ENCODE data around the gene HUNK. TPM values are rescaled to one million over a fixed set of nuclear protein-coding genes. Genes with fewer than 3 reads are reported as not detected.
"Not testable (repeated sequence)": the region's sequence is repeated elsewhere in the genome, so short reads cannot be mapped to it uniquely, and the experiment has no call there.

The HUNK gene
- polyA plus RNA-seq, 1 donor = 9.1 TPM

DNA sequence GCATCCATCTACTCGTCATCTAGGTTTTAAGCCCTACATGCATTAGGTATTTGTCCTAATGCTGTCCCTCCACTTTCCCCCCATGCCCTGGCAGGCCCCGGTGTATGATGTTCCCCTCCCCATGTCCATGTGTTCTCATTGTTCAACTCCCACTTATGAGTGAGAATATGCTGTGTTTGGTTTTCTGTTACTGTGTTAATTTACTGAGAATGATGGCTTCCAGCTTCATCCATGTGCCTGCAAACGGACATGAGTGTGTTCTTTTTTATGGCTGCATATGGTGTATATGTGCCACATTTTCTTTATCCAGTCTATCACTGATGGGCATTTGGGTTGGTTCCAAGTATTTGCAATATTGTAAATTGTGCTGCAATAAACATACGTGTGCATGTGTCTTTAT, 165.9 kb downstream of the HUNK start:
- H3K4me3 ChIP-seq (ENCODE audit: low read length); DNase-seq; H3K27me3 ChIP-seq (ENCODE audit: control insufficient read depth, insufficient read depth, low read length); H3K9me3 ChIP-seq (ENCODE audit: control insufficient read depth, low read depth, low read length); H3K27ac ChIP-seq (ENCODE audit: low read length); H3K4me1 ChIP-seq (ENCODE audit: control insufficient read depth, insufficient read depth, low read length); H3K36me3 ChIP-seq (ENCODE audit: control insufficient read depth, insufficient read depth, low read length): not testable (repeated sequence)
- no CpG with 5 or more reads among the region's 4 CpGs for WGBS (ENCODE audit: insufficient coverage, low lambda C conversion rate)

- H3K4me1 ChIP-seq (ENCODE audit: control insufficient read depth, insufficient read depth, low read length) = no peaks in the 10 kb centered on the region
- H3K27me3 ChIP-seq (ENCODE audit: control insufficient read depth, insufficient read depth, low read length) = no peaks in the 10 kb centered on the region
- no peak overlapping the region for H3K27ac ChIP-seq (ENCODE audit: low read length)
- no peak overlapping the region for H3K4me3 ChIP-seq (ENCODE audit: low read length)
- no peaks in the 10 kb centered on the region for H3K36me3 ChIP-seq (ENCODE audit: control insufficient read depth, insufficient read depth, low read length)
- 98% methylated on average over 5 of the region's 10 CpGs for WGBS (ENCODE audit: insufficient coverage, low lambda C conversion rate)
- H3K9me3 ChIP-seq (ENCODE audit: control insufficient read depth, low read depth, low read length) = no peaks in the 10 kb centered on the region
- DNase-seq = no peak
Observed at GRCh38 chr21:32043458-32043857, 170.6 kb downstream of the HUNK start.

GRCh38 chr21:32044205-32045180, 171.7 kb downstream of the HUNK start:
- WGBS (ENCODE audit: insufficient coverage, low lambda C conversion rate) = 100% methylated on average over 1 of the region's 25 CpGs
- H3K36me3 ChIP-seq (ENCODE audit: control insufficient read depth, insufficient read depth, low read length) = no peaks in the 10 kb centered on the region
- H3K4me3 ChIP-seq (ENCODE audit: low read length) = no peak overlapping the region
- H3K27me3 ChIP-seq (ENCODE audit: control insufficient read depth, insufficient read depth, low read length) = no peaks in the 10 kb centered on the region
- DNase-seq = no peak
- no peaks in the 10 kb centered on the region for H3K9me3 ChIP-seq (ENCODE audit: control insufficient read depth, low read depth, low read length)
- H3K27ac ChIP-seq (ENCODE audit: low read length) = no peak overlapping the region
- no peaks in the 10 kb centered on the region for H3K4me1 ChIP-seq (ENCODE audit: control insufficient read depth, insufficient read depth, low read length)

DNA sequence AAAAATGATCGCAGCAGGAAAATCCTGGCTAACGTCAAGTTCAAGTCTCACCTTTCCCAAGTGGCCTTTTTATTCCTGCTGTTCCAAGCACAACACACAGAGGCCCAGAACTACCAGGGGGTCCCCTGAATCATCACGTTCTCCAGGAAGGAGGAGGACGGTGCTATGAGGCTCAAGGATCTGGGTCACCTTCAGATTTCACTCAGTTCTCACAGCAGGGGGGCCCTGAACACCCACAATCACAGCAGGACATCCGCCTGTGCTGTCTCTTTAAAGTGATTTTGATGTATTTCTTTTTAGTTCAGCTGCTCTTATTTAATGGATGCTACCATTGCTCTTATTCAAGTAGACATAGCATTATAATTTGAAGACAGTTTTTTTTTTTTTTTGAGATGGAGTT, 173.4 kb downstream of the HUNK start:
- 100% methylated on average over 1 of the region's 5 CpGs for WGBS (ENCODE audit: insufficient coverage, low lambda C conversion rate)
- no peak for DNase-seq
- no peaks in the 10 kb centered on the region for H3K27me3 ChIP-seq (ENCODE audit: control insufficient read depth, insufficient read depth, low read length)
- H3K27ac ChIP-seq (ENCODE audit: low read length) = no peak overlapping the region
- no peaks in the 10 kb centered on the region for H3K9me3 ChIP-seq (ENCODE audit: control insufficient read depth, low read depth, low read length)
- H3K36me3 ChIP-seq (ENCODE audit: control insufficient read depth, insufficient read depth, low read length) = no peaks in the 10 kb centered on the region
- H3K4me3 ChIP-seq (ENCODE audit: low read length) = no peak overlapping the region
- H3K4me1 ChIP-seq (ENCODE audit: control insufficient read depth, insufficient read depth, low read length) = no peaks in the 10 kb centered on the region

GRCh38 chr21:32048353-32048752, 175.5 kb downstream of the HUNK start:
- no CpG with 5 or more reads among the region's 4 CpGs for WGBS (ENCODE audit: insufficient coverage, low lambda C conversion rate)
- Histone ChIP-seq H3K9me3 (ENCODE audit: control insufficient read depth, low read depth, low read length) (peaks cover 3% of the 10 kb centered on the region), H3K27ac (ENCODE audit: low read length) (no peak overlapping the region), H3K4me3 (ENCODE audit: low read length) (no peak overlapping the region), H3K27me3 (ENCODE audit: control insufficient read depth, insufficient read depth, low read length) (no peaks in the 10 kb centered on the region), H3K36me3 (ENCODE audit: control insufficient read depth, insufficient read depth, low read length) (no peaks in the 10 kb centered on the region), H3K4me1 (ENCODE audit: control insufficient read depth, insufficient read depth, low read length) (no peaks in the 10 kb centered on the region)
- no peak for DNase-seq

Other genes starting within 250 kb of the HUNK start
- gene SOD1, start 213.3 kb upstream of the HUNK start, polyA plus RNA-seq = 184 TPM
- 45.5 TPM for gene SCAF4, start 140.9 kb upstream of the HUNK start, polyA plus RNA-seq

Measured in large intestine (tissue), 3 donors.